Prostate gland (tissue), 2 donors: ENCODE results near the gene MAP3K4. TPM values are rescaled to one million over a fixed set of nuclear protein-coding genes. Genes with fewer than 3 reads are reported as not detected.

ENCODE experiments used
- DNase-seq: peaks from one replicate; pipeline ENCODE4 v3.0.0-alpha.2; 2019; ENCODE audit warnings: low spot score
- H3K27ac ChIP-seq, 2 donors: fragments of 200-600 bp; sonication (generic); 2 replicates each; pipeline ENCODE4 v1.5.1; 2017 to 2019
- H3K27me3 ChIP-seq: fragments of 200-600 bp; sonication (generic); replicated peaks from 2 replicates; pipeline ENCODE4 v1.5.1; 2019; ENCODE audit not compliant: insufficient read depth
- H3K36me3 ChIP-seq, 2 donors: fragments of 200-600 bp; sonication (generic); 1 replicate in 1 of 2; 2 replicates in 1 of 2; pipeline versions ENCODE4 v1.5.1 to v1.8.1; 2017 to 2019
- H3K4me1 ChIP-seq: fragments of 200-600 bp; sonication (generic); replicated peaks from 2 replicates; pipeline ENCODE4 v1.5.1; 2019
- H3K4me3 ChIP-seq, 2 donors: fragments of 200-600 bp; sonication (generic); 2 replicates each; pipeline ENCODE4 v1.5.1; 2017 to 2019
- H3K9me3 ChIP-seq: fragments of 200-600 bp; sonication (generic); 2 replicates; pipeline ENCODE4 v1.5.1; 2017
- CTCF ChIP-seq, 4 experiments: fragments of 200-600 bp in 2 of 4; fragments of 450-650 bp in 2 of 4; sonication (generic) in 2 of 4; IDR thresholded peaks; 1 replicate in 3 of 4; 2 replicates in 1 of 4; pipeline ENCODE4 v1.5.1; 2016 to 2019; ENCODE audit warnings: antibody characterized with exemption in 4 of 4, mild to moderate bottlenecking in 2 of 4, moderate library complexity in 2 of 4
- POLR2A ChIP-seq: fragments of 450-650 bp; IDR thresholded peaks from one replicate; pipeline ENCODE4 v1.6.1; 2016; ENCODE audit warnings: antibody characterized with exemption, mild to moderate bottlenecking
- POLR2AphosphoS5 ChIP-seq: sonication (generic); formaldehyde crosslinking; IDR thresholded peaks from one replicate; pipeline ENCODE4 v1.6.1; 2017; ENCODE audit warnings: antibody characterized with exemption
- WGBS: methylation state at CpG from one replicate; pipeline ENCODE4 v1.1.5; 2018; 5-methylcytosine and 5-hydroxymethylcytosine counted together
- intact Hi-C: fragments of 100-400 bp; cut with DNase I; formaldehyde crosslinking; loops from one replicate; pipeline ENCODE4 v1.14.2; 2022
- total RNA-seq, 2 donors: library from RNA; depleted of rRNA; stranded (reverse); fragments of >200 nt; gene quantifications; one replicate each; pipeline ENCODE4 v1.1.0, GENCODE V29; 2016

Gene MAP3K4
- total RNA-seq, 2 donors from 2014 or later, result 26.2 to 59.2 TPM

- Histone ChIP-seq H3K4me1 (no peaks in the 10 kb centered on the region), H3K36me3 (peaks cover 0 to 9% of the 10 kb centered on the region in 2 donors), H3K27me3 (no peaks in the 10 kb centered on the region), H3K27ac (no peak overlapping the region), H3K9me3 (no peaks in the 10 kb centered on the region), H3K4me3 (no peak overlapping the region)
- intact Hi-C loops, result loop anchor here (5.0 kb wide), 1 partner anchor 262 kb away; no protein-coding TSS in a partner anchor
- DNase-seq, result no peak
- TF ChIP-seq CTCF (IDR thresholded peaks at IDR 0.05) (no peak), POLR2AphosphoS5 (no peak), POLR2A (no peak)
Observed at GRCh38 chr6:161104966-161105365, 113.4 kb downstream of the MAP3K4 start.

GRCh38 chr6:161105408-161105807 is 113.8 kb downstream of the MAP3K4 start:
- Histone ChIP-seq H3K9me3 (no peaks in the 10 kb centered on the region), H3K4me1 (no peaks in the 10 kb centered on the region), H3K27ac (no peak overlapping the region), H3K27me3 (no peaks in the 10 kb centered on the region), H3K36me3 (peaks cover 0 to 9% of the 10 kb centered on the region in 2 donors), H3K4me3 (no peak overlapping the region)
- TF ChIP-seq POLR2AphosphoS5 (no peak), CTCF (IDR thresholded peaks at IDR 0.05) (no peak), POLR2A (no peak)
- 100% methylated on average over 2 of the region's 2 CpGs for WGBS
- no peak for DNase-seq
- intact Hi-C loops, result no loop called here

GRCh38 chr6:161107779-161108730 is 116.5 kb downstream of the MAP3K4 start:
- H3K27me3 ChIP-seq, result no peaks in the 10 kb centered on the region
- intact Hi-C loops, result no loop called here
- no peaks in the 10 kb centered on the region for H3K9me3 ChIP-seq
- H3K36me3 ChIP-seq, result peaks cover 3 to 17% of the 10 kb centered on the region in 2 donors
- DNase-seq, result no peak
- WGBS, result 71% methylated on average over 23 of the region's 23 CpGs
- TF ChIP-seq POLR2AphosphoS5, result no peak
- TF ChIP-seq POLR2A, result no peak
- no peak for TF ChIP-seq CTCF (IDR thresholded peaks at IDR 0.05)
- H3K4me1 ChIP-seq, result no peaks in the 10 kb centered on the region
- no peak overlapping the region for H3K27ac ChIP-seq
- no peak overlapping the region for H3K4me3 ChIP-seq

- TF ChIP-seq POLR2AphosphoS5 (no peak), POLR2A (no peak), CTCF (IDR thresholded peaks at IDR 0.05) (no peak)
- intact Hi-C loops, result no loop called here
- H3K27me3 ChIP-seq, result no peaks in the 10 kb centered on the region
- H3K4me1 ChIP-seq, result no peaks in the 10 kb centered on the region
- H3K27ac ChIP-seq, result no peak overlapping the region
- no peaks in the 10 kb centered on the region for H3K9me3 ChIP-seq
- H3K4me3 ChIP-seq, result no peak overlapping the region
- WGBS, result 93% methylated on average over 5 of the region's 5 CpGs
- H3K36me3 ChIP-seq, result peaks cover 3 to 18% of the 10 kb centered on the region in 2 donors
- DNase-seq, result no peak
Observed at GRCh38 chr6:161108916-161109315, 117.3 kb downstream of the MAP3K4 start.

- H3K36me3 ChIP-seq, result peaks cover 3 to 18% of the 10 kb centered on the region in 2 donors
- no peak overlapping the region for H3K4me3 ChIP-seq
- TF ChIP-seq POLR2AphosphoS5 (no peak), CTCF (IDR thresholded peaks at IDR 0.05) (no peak), POLR2A (no peak)
- no peaks in the 10 kb centered on the region for H3K9me3 ChIP-seq
- 68% methylated on average over 4 of the region's 4 CpGs for WGBS
- no peak for DNase-seq
- no peaks in the 10 kb centered on the region for H3K4me1 ChIP-seq
- intact Hi-C loops, result no loop called here
- no peaks in the 10 kb centered on the region for H3K27me3 ChIP-seq
- H3K27ac ChIP-seq, result no peak overlapping the region
Observed at GRCh38 chr6:161109366-161109765, 117.8 kb downstream of the MAP3K4 start.
